Measurements from ENCODE around the gene OPCML.

- TF ChIP-seq, protein P1, sequence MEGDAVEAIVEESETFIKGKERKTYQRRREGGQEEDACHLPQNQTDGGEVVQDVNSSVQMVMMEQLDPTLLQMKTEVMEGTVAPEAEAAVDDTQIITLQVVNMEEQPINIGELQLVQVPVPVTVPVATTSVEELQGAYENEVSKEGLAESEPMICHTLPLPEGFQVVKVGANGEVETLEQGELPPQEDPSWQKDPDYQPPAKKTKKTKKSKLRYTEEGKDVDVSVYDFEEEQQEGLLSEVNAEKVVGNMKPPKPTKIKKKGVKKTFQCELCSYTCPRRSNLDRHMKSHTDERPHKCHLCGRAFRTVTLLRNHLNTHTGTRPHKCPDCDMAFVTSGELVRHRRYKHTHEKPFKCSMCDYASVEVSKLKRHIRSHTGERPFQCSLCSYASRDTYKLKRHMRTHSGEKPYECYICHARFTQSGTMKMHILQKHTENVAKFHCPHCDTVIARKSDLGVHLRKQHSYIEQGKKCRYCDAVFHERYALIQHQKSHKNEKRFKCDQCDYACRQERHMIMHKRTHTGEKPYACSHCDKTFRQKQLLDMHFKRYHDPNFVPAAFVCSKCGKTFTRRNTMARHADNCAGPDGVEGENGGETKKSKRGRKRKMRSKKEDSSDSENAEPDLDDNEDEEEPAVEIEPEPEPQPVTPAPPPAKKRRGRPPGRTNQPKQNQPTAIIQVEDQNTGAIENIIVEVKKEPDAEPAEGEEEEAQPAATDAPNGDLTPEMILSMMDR (IDR thresholded peaks at IDR 0.05), result no peak
- TF ChIP-seq POLR2A (IDR thresholded peaks at IDR 0.05), result no peak
Measured at GRCh38 chr11:132379540-132379939, 1152.8 kb downstream of the OPCML start.
